ENCODE results near the gene NBEAL2.
A peak's percentile ranks its signal among the peaks of the same experiment; 100 is the strongest.

The NBEAL2 gene

DNA sequence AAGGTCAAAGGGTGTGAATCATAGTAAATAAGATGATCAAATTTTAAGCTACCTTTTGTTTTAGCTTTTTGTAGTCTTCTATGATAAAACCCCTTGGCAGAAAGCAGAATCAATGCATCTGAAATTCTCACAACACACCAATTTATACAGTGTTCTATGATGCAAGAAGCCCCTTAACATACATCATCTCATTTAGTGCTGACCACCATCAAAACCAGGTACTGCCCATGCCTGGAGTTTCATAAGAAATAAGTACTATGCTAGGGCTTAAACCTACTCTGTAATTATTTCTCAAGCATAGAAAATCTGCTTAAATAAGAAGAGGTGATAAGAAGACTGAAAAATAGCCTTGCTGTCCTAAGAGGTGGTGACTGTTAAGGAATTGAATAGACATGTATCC is 67.6 kb downstream of the NBEAL2 start:
- no peak for DNase-seq

DNA sequence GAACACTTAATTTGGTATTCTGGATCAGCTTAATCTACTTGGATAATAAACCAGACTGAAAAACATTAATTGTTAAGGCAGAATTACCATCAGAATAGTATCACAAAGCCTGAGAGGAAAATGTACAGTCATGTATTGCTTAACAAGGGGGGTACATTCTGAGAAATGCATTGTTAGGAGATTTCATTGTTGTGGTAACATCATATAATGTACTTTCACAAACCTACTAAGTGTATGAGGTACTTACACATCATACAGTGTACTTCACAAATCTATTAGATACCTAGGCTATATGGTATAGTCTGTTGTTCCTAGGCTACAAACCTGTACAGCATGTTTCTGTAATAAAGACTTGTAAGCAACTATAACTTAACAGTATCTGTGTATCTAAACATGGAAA is 68.2 kb downstream of the NBEAL2 start:
- DNase-seq, result no peak

- no peak for DNase-seq
Measured at GRCh38 chr3:47054412-47054811, 74.9 kb downstream of the NBEAL2 start.

DNA sequence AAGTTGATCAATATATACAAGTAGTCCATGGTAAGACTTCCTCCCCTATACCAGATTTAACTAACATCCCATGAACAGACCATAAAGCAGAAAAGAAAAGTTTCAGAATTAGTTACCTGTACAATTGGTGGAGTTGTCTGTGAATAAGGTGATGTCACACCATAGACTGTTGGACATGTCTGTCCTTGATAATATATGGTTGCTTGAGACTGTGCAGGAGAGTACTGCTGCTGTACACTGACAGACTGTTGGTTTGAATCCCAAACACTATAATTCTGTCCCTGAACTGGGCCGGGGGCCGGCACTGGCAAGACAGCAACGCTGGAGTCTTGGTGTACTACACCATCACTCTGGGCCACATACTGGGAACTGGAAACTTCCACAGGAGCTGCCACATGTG is 77.2 kb downstream of the NBEAL2 start:
- DNase-seq, result no peak

GRCh38 chr3:47057212-47057671 is 77.8 kb downstream of the NBEAL2 start:
- peak; percentile 49 for DNase-seq
